Keratinocyte (primary cell): Measurements from ENCODE around the gene LRCH3. TPM values are rescaled to one million over a fixed set of nuclear protein-coding genes. Genes with fewer than 3 reads are reported as not detected.

ENCODE experiments used
- DNase-seq: peaks from one replicate; pipeline ENCODE4 v3.0.0-alpha.2; 2011; ENCODE audit warnings: low read depth, missing footprints, low spot score
- FAIRE-seq: peaks from 2 replicates; lab custom pipeline; 2011; peaks lifted over from hg19 to GRCh38; lab: Jason Lieb, UNC
- H2AFZ ChIP-seq: 2 replicates; pipeline ENCODE4 v1.6.0; 2012; ENCODE audit warnings: low read length, control low read depth, inconsistent platforms; ENCODE audit not compliant: control insufficient read depth
- H3K27ac ChIP-seq: 2 replicates; pipeline ENCODE4 v1.5.1; 2011; ENCODE audit warnings: low read length; ENCODE audit not compliant: control insufficient read depth, insufficient read depth
- H3K27me3 ChIP-seq: 3 replicates; pipeline ENCODE4 v1.6.0; 2011; ENCODE audit warnings: low read length; ENCODE audit not compliant: control insufficient read depth, insufficient read depth; ENCODE audit errors: extremely low read depth
- H3K36me3 ChIP-seq, 2 experiments: 2 replicates in 1 of 2; 3 replicates in 1 of 2; pipeline ENCODE4 v1.5.1; 2011; ENCODE audit warnings: low read length in 2 of 2, mild to moderate bottlenecking in 1 of 2; ENCODE audit not compliant: control insufficient read depth in 2 of 2, insufficient read depth in 2 of 2; ENCODE audit errors: extremely low read depth in 1 of 2
- H3K4me1 ChIP-seq: 3 replicates; pipeline ENCODE4 v1.5.1; 2011; ENCODE audit warnings: low read length; ENCODE audit not compliant: control insufficient read depth, insufficient read depth; ENCODE audit errors: extremely low read depth
- H3K4me2 ChIP-seq: 3 replicates; pipeline ENCODE4 v1.6.0; 2011; ENCODE audit warnings: low read depth, low read length; ENCODE audit not compliant: control insufficient read depth, insufficient read depth; ENCODE audit errors: extremely low read depth
- H3K4me3 ChIP-seq, 3 experiments: fragments of 200-600 bp in 1 of 3; sonication (generic) in 1 of 3; 2 replicates in 2 of 3; 3 replicates in 1 of 3; pipeline ENCODE4 v1.5.1; 2011 to 2016; ENCODE audit warnings: low read length in 3 of 3, mild to moderate bottlenecking in 3 of 3, control low read depth in 2 of 3, inconsistent platforms in 1 of 3, low read depth in 1 of 3, mixed read lengths in 1 of 3, mixed run types in 1 of 3, moderate library complexity in 1 of 3; ENCODE audit not compliant: control insufficient read depth in 2 of 3, insufficient read depth in 2 of 3; ENCODE audit errors: extremely low read depth in 1 of 3
- H3K79me2 ChIP-seq: 2 replicates; pipeline ENCODE4 v1.6.0; 2012; ENCODE audit warnings: low read length; ENCODE audit not compliant: control insufficient read depth, insufficient read depth
- H3K9ac ChIP-seq: 3 replicates; pipeline ENCODE4 v1.6.0; 2011; ENCODE audit warnings: low read length; ENCODE audit not compliant: control insufficient read depth, insufficient read depth; ENCODE audit errors: extremely low read depth
- H3K9me1 ChIP-seq: 3 replicates; pipeline ENCODE4 v1.6.0; 2011; ENCODE audit warnings: low read length; ENCODE audit not compliant: control insufficient read depth, insufficient read depth; ENCODE audit errors: extremely low read depth
- H3K9me3 ChIP-seq: 2 replicates; pipeline ENCODE4 v1.5.1; 2012; ENCODE audit warnings: low read depth, low read length; ENCODE audit not compliant: control insufficient read depth
- H4K20me1 ChIP-seq: 3 replicates; pipeline ENCODE4 v1.6.0; 2011; ENCODE audit warnings: low read length; ENCODE audit not compliant: control insufficient read depth, insufficient read depth; ENCODE audit errors: extremely low read depth
- EZH2 ChIP-seq: IDR thresholded peaks from one replicate; pipeline ENCODE4 v1.6.1; 2012; ENCODE audit warnings: inconsistent platforms, mild to moderate bottlenecking, low read length, moderate library complexity
- dilution Hi-C: fragments of 300-500 bp; cut with MboI; formaldehyde crosslinking; loops from one replicate; pipeline ENCODE4 v1.7.0; 2020; ENCODE audit warnings: low sequenced_read_pairs; ENCODE audit not compliant: extremely low pct_ligation_motif_present
- polyA plus RNA-seq, 5 experiments: library from polyadenylated mRNA; depleted of rRNA in 3 of 5; stranded (reverse) in 3 of 5; stranded (forward) in 1 of 5; unstranded in 1 of 5; fragments of >200 nt; gene quantifications; 1 replicate in 1 of 5; 2 replicates in 3 of 5; 3 replicates in 1 of 5; pipeline versions ENCODE4 v1.2.1 to v1.2.3, GENCODE V29; 2011 to 2012; ENCODE audit warnings: missing spikeins in 2 of 5, low read depth in 1 of 5, low replicate concordance in 1 of 5
- TF ChIP-seq, protein P1 (sequence below), 3 experiments: IDR thresholded peaks in 1 of 3; conservative IDR thresholded peaks in 1 of 3; optimal IDR thresholded peaks in 1 of 3; 2 replicates in 2 of 3; 3 replicates in 1 of 3; pipeline versions ENCODE3 to v1.5.1; 2011; ENCODE audit warnings: low read length in 3 of 3, mild to moderate bottlenecking in 3 of 3, moderate library complexity in 2 of 3, control low read depth in 1 of 3, inconsistent platforms in 1 of 3; ENCODE audit not compliant: insufficient read depth in 2 of 3; ENCODE audit errors: extremely low read depth in 1 of 3

Gene LRCH3
- polyA plus RNA-seq, 1 donor (not counting 4 experiments of a cell fraction or from before 2014, with no cell fraction given): 50.2 TPM

DNA sequence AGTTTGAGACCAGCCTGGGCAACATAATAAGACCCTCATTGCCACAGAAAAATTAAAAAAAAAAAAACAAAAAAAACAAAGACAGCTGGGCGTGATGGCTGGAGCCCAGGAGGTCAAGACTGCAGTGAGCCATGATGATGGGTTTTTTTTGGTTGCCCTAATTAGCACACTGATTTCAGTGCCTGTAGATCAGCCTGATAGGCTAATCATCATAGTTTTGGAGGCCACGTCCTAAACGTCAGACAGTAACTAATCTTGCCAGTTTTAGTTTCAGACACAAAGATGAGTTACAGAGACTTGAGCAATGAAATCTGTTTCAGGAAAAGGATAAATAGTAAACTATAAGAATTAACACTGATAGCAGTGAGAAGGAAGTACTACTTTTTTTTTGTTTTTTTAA is 55.4 kb downstream of the LRCH3 start:
- Histone ChIP-seq H3K4me3 (no peak overlapping the region), H4K20me1 (no peaks in the 10 kb centered on the region), H3K4me2 (no peak overlapping the region), H3K9me3 (no peaks in the 10 kb centered on the region), H3K79me2 (no peaks in the 10 kb centered on the region), H3K4me1 (no peaks in the 10 kb centered on the region), H3K27ac (no peak overlapping the region), H3K36me3 (peaks cover 6 to 28% of the 10 kb centered on the region in 2 experiments), H3K27me3 (no peaks in the 10 kb centered on the region), H3K9me1 (no peaks in the 10 kb centered on the region), H2AFZ (no peak overlapping the region), H3K9ac (no peak overlapping the region)
- FAIRE-seq: no peak
- DNase-seq: no peak
- dilution Hi-C loops: no loop called here
- TF ChIP-seq, protein P1, sequence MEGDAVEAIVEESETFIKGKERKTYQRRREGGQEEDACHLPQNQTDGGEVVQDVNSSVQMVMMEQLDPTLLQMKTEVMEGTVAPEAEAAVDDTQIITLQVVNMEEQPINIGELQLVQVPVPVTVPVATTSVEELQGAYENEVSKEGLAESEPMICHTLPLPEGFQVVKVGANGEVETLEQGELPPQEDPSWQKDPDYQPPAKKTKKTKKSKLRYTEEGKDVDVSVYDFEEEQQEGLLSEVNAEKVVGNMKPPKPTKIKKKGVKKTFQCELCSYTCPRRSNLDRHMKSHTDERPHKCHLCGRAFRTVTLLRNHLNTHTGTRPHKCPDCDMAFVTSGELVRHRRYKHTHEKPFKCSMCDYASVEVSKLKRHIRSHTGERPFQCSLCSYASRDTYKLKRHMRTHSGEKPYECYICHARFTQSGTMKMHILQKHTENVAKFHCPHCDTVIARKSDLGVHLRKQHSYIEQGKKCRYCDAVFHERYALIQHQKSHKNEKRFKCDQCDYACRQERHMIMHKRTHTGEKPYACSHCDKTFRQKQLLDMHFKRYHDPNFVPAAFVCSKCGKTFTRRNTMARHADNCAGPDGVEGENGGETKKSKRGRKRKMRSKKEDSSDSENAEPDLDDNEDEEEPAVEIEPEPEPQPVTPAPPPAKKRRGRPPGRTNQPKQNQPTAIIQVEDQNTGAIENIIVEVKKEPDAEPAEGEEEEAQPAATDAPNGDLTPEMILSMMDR (optimal IDR thresholded peaks at IDR 0.05 in 1 of 3, IDR thresholded peaks at IDR 0.05 in 1 of 3, conservative IDR thresholded peaks at IDR 0.05 in 1 of 3; ENCODE audit: extremely low read depth in 1 of 3, insufficient read depth in 2 of 3, low read length in 3 of 3): no peak
- TF ChIP-seq EZH2: no peak

DNA sequence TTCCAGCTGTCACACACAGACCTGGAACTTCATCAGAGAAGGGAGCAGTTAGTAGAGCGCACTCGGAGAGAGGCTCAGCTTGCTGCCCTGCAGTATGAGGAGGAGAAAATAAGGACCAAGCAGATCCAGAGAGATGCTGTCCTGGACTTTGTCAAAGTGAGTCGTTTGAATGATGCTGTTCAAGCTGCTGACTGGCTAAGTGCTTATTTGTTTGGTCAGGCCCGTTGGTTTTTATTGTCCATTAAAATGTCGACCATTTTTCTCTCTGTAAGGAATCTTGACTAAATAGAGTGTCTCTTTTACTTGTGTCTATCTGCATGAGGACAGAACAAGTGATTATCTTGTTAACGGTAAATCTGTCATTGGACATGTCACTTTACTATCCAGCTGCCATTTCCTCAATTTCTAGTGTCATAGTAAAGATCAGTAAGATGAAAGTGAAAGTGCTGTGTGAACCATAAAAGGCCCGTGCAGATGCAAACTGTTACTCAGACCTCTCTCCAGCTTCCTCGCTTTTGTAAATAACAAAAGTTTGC is 56.9 kb downstream of the LRCH3 start:
- no peaks in the 10 kb centered on the region for H3K79me2 ChIP-seq
- no peaks in the 10 kb centered on the region for H3K27me3 ChIP-seq
- no peaks in the 10 kb centered on the region for H3K9me1 ChIP-seq
- H3K9ac ChIP-seq: no peak overlapping the region
- H4K20me1 ChIP-seq: no peaks in the 10 kb centered on the region
- TF ChIP-seq, protein P1 (optimal IDR thresholded peaks at IDR 0.05 in 1 of 3, IDR thresholded peaks at IDR 0.05 in 1 of 3, conservative IDR thresholded peaks at IDR 0.05 in 1 of 3; ENCODE audit: extremely low read depth in 1 of 3, insufficient read depth in 2 of 3, low read length in 3 of 3): no peak
- TF ChIP-seq EZH2: no peak
- dilution Hi-C loops: no loop called here
- DNase-seq: no peak
- H3K4me2 ChIP-seq: no peak overlapping the region
- no peak overlapping the region for H3K27ac ChIP-seq
- H3K4me3 ChIP-seq: no peak overlapping the region
- peaks cover 8 to 21% of the 10 kb centered on the region in 2 experiments for H3K36me3 ChIP-seq
- H3K4me1 ChIP-seq: no peaks in the 10 kb centered on the region
- H2AFZ ChIP-seq: no peak overlapping the region
- no peaks in the 10 kb centered on the region for H3K9me3 ChIP-seq
- FAIRE-seq: no peak
